ENCODE data around the gene KANTR. TPM values are rescaled to one million over a fixed set of nuclear protein-coding genes. Genes with fewer than 3 reads are reported as not detected.

The KANTR gene
- total and polyA plus RNA-seq, 2 of the 4 experiments (the other 2 are of a cell fraction), result 1.6 to 6.3 TPM

- DNase-seq (no peak), ATAC-seq (ENCODE audit: low read depth) (no peak)
- H4K20me1 ChIP-seq (ENCODE audit: insufficient read depth, low read length), result no peaks in the 10 kb centered on the region
- H4K91ac ChIP-seq (ENCODE audit: insufficient read depth, low read depth, low read length), result no peak overlapping the region
- no peaks in the 10 kb centered on the region for H3K9me1 ChIP-seq (ENCODE audit: insufficient read depth, low read length)
- no peak overlapping the region for H2BK5ac ChIP-seq (ENCODE audit: low read depth, low read length, poor library complexity, severe bottlenecking)
- H3K4ac ChIP-seq (ENCODE audit: low read depth, low read length), result no peak overlapping the region
- H3K79me1 ChIP-seq (ENCODE audit: low read depth in 1 of 2, low read length in 2 of 2), result no peaks in the 10 kb centered on the region
- H3K56ac ChIP-seq (ENCODE audit: extremely low read depth, insufficient read depth, low read length), result no peak overlapping the region
- H3K14ac ChIP-seq (replicated peaks; ENCODE audit: low read depth, low read length), result no peak overlapping the region
- no peak overlapping the region for H2BK120ac ChIP-seq (ENCODE audit: low read depth, low read length)
- no peak overlapping the region for H3K27ac ChIP-seq (ENCODE audit: insufficient read depth, low read length)
- peaks cover 15% of the 10 kb centered on the region for H3K27me3 ChIP-seq (ENCODE audit: control insufficient read depth, insufficient read depth, low read length)
- no peak overlapping the region for H2BK15ac ChIP-seq (ENCODE audit: low read depth, low read length)
- no peak overlapping the region for H3K18ac ChIP-seq (ENCODE audit: low read depth, low read length)
- no peak overlapping the region for H4K5ac ChIP-seq (ENCODE audit: low read depth, low read length)
- H3K4me1 ChIP-seq (ENCODE audit: control insufficient read depth, insufficient read depth, low read length), result no peaks in the 10 kb centered on the region
- no peak overlapping the region for H2AK5ac ChIP-seq (ENCODE audit: low read depth, low read length)
- H3K23ac ChIP-seq (ENCODE audit: low read depth, low read length), result no peak overlapping the region
- in situ Hi-C loops (cut with MboI; ENCODE audit: low sequenced_read_pairs), result no loop called here
- no peak for TF ChIP-seq ELK1 (IDR thresholded peaks at IDR 0.05; ENCODE audit: borderline replicate concordance, low read depth, low read length)
- no peak for TF ChIP-seq RCOR1 (IDR thresholded peaks at IDR 0.05; ENCODE audit: insufficient replicate concordance, low read length)
- TF ChIP-seq MAFK (IDR thresholded peaks at IDR 0.05; ENCODE audit: low read depth, low read length), result no peak
- TF ChIP-seq RAD21 (IDR thresholded peaks at IDR 0.05; ENCODE audit: low read length), result no peak
- no peak for TF ChIP-seq FOS (IDR thresholded peaks at IDR 0.05; ENCODE audit: low read depth, low read length)
- TF ChIP-seq USF2 (IDR thresholded peaks at IDR 0.05; ENCODE audit: low read depth, low read length), result no peak
- no peak for TF ChIP-seq NFE2L2 (IDR thresholded peaks at IDR 0.05; ENCODE audit: low read depth, low read length)
- BruUV-seq (replicated peaks), result no TSS peak
- intact Hi-C loops (cut with micrococcal nuclease), result no loop called here
- dilution Hi-C loops (cut with HindIII; ENCODE audit: low sequenced_read_pairs, unreplicated experiment), result no loop called here
- H3K9ac ChIP-seq (ENCODE audit: low read depth, low read length), result no peak overlapping the region
- H3K4me2 ChIP-seq (ENCODE audit: low read depth, low read length), result no peak overlapping the region
- no peaks in the 10 kb centered on the region for H3K36me3 ChIP-seq (ENCODE audit: control insufficient read depth, insufficient read depth, low read length)
- ChIA-PET POLR2A (ENCODE audit: unreplicated experiment) (no interaction called here), CTCF (no interaction called here)
- no CpG with 5 or more reads among the region's 6 CpGs for WGBS, 2 experiments (ENCODE audit: extremely low coverage in 2 of 2, insufficient read length in 1 of 2)
- no peak overlapping the region for H2BK20ac ChIP-seq (ENCODE audit: low read depth, low read length)
- no peak overlapping the region for H2AK9ac ChIP-seq (replicated peaks; ENCODE audit: low read depth, low read length, poor library complexity)
- no peak overlapping the region for H2AFZ ChIP-seq (replicated peaks; ENCODE audit: low read length, poor library complexity)
- no peak overlapping the region for H4K8ac ChIP-seq (ENCODE audit: low read depth in 2 of 2, low read length in 2 of 2)
- H3K4me3 ChIP-seq (ENCODE audit: insufficient read depth, low read depth, low read length), result no peak overlapping the region
- no peaks in the 10 kb centered on the region for H3K9me3 ChIP-seq (ENCODE audit: control insufficient read depth, insufficient read depth, low read length)
Measured at GRCh38 chrX:53160297-53160983, 66.5 kb downstream of the KANTR start.
